ENCODE measurements around the gene AGRP. TPM values are rescaled to one million over a fixed set of nuclear protein-coding genes. Genes with fewer than 3 reads are reported as not detected.

The AGRP gene
- total RNA-seq, 1 donor from 2014 or later, result not detected

DNA sequence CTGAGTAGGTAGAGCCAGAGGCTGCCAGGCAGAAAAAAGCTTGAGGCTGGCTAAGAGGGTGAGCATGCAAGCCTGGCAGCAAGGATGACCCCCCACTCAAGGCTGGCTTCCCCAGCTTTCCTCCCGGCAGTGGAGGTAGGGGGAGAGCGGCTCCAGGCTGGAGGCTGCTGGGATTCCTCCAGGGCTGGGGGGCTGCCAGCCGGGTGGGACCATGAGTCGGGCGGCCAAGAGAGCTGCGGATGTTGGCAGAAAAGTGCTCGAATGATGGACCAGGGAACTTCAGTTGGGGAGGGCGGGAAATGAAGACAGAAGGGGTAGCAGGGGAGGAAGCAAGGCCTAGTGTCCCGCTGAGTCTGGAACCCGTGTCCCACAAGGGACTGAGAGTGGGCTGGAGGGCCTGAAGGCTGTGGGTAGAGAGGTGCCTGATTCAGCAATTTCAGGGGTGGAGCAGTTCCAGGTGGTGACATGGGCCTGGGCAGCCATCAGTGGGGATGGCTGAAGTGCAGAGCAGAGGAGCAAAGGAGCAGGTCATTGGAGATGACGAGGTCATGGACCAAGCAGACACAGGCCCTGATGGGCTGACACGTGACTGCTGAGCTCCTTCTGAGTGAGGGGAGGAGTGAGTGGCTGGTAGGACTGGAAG lies 32.2 kb downstream of the AGRP start:
- DNase-seq (ENCODE audit: extremely low spot score, unreplicated experiment), result no peak
- Mint-ChIP-seq H3K4me3 (no peak overlapping the region), H3K9me3 (no peaks in the 10 kb centered on the region), H3K4me1 (ENCODE audit: unreplicated experiment) (peaks cover 11% of the 10 kb centered on the region), H3K36me3 (peaks cover 5% of the 10 kb centered on the region), H3K27ac (peak overlapping the region; percentile 45), H3K27me3 (no peaks in the 10 kb centered on the region)
- TF ChIP-seq, protein P1, sequence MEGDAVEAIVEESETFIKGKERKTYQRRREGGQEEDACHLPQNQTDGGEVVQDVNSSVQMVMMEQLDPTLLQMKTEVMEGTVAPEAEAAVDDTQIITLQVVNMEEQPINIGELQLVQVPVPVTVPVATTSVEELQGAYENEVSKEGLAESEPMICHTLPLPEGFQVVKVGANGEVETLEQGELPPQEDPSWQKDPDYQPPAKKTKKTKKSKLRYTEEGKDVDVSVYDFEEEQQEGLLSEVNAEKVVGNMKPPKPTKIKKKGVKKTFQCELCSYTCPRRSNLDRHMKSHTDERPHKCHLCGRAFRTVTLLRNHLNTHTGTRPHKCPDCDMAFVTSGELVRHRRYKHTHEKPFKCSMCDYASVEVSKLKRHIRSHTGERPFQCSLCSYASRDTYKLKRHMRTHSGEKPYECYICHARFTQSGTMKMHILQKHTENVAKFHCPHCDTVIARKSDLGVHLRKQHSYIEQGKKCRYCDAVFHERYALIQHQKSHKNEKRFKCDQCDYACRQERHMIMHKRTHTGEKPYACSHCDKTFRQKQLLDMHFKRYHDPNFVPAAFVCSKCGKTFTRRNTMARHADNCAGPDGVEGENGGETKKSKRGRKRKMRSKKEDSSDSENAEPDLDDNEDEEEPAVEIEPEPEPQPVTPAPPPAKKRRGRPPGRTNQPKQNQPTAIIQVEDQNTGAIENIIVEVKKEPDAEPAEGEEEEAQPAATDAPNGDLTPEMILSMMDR (conservative IDR thresholded peaks at IDR 0.05), result no peak

DNA sequence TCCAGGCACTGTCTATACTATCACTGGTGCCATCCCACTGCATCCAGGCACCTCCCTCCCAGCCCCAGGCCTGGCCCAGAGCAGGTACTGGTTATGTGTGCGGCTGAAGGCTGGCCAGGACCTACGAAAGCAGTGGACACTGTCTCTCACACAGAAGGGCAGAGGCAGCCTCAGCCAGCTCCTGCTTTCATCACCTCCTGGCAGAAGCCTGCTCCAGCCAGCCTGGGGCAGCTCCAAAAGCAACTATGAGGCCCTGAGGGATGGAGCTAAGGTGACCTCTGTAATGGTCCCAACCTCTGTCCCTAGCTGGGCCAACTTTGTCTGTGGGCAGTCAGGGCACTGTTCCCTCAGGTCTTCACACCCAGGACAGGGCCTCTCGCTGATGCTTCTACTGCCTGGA lies 33.6 kb downstream of the AGRP start:
- peaks cover 11% of the 10 kb centered on the region for H3K4me1 Mint-ChIP-seq (ENCODE audit: unreplicated experiment)
- H3K27me3 Mint-ChIP-seq, result no peaks in the 10 kb centered on the region
- DNase-seq (ENCODE audit: extremely low spot score, unreplicated experiment), result no peak
- TF ChIP-seq, protein P1 (conservative IDR thresholded peaks at IDR 0.05), result no peak
- peaks cover 5% of the 10 kb centered on the region for H3K36me3 Mint-ChIP-seq
- peak overlapping the region; percentile 10 for H3K27ac Mint-ChIP-seq
- H3K4me3 Mint-ChIP-seq, result no peak overlapping the region
- H3K9me3 Mint-ChIP-seq, result no peaks in the 10 kb centered on the region

DNA sequence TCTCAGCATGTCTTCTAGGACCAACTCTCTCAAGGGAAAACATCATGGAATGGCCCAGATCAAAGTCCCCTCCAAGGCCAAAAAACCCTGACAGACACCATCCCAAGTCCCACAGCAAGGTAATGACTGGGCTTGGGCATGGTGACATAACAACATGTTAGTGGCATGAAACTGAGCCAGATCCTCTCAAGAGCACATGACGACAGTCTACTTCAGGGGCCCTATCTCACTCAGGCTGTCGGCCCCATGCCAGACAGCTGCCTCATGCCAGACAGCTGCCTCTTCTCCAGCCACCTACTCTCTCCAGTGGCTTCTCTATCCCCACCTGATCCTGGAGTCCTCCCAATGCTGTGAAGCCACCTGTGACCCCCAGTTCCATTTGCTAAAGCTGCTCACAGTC lies 34.0 kb downstream of the AGRP start:
- TF ChIP-seq, protein P1 (conservative IDR thresholded peaks at IDR 0.05), result no peak
- Mint-ChIP-seq H3K27ac (peak overlapping the region; percentile 10), H3K27me3 (no peaks in the 10 kb centered on the region), H3K9me3 (no peaks in the 10 kb centered on the region), H3K36me3 (peaks cover 5% of the 10 kb centered on the region), H3K4me1 (ENCODE audit: unreplicated experiment) (peaks cover 11% of the 10 kb centered on the region), H3K4me3 (no peak overlapping the region)
- no peak for DNase-seq (ENCODE audit: extremely low spot score, unreplicated experiment)

DNA sequence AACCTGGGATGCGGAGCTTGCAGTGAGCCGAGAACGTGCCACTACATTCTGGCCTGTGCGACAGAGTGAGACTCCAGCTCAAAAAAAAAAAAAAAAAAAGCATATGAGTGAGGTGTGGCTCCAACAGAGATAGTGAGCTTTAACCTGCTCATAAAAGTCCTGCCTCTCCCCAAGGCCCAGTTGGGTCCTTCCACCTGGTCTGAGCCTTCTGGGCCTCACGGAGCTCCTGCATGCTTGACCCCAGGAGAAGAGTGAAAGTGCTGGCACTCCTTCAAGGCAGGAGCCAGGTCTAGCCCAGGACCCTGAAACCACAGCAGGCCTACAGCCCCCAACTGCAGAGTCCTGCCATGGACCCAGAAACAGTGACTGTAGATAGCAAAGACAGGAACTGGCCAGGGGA lies 34.8 kb downstream of the AGRP start:
- TF ChIP-seq, protein P1 (conservative IDR thresholded peaks at IDR 0.05), result no peak
- H3K27ac Mint-ChIP-seq, result no peak overlapping the region
- no peak overlapping the region for H3K4me3 Mint-ChIP-seq
- DNase-seq (ENCODE audit: extremely low spot score, unreplicated experiment), result no peak
- no peaks in the 10 kb centered on the region for H3K9me3 Mint-ChIP-seq
- H3K27me3 Mint-ChIP-seq, result no peaks in the 10 kb centered on the region
- peaks cover 5% of the 10 kb centered on the region for H3K36me3 Mint-ChIP-seq
- H3K4me1 Mint-ChIP-seq (ENCODE audit: unreplicated experiment), result peaks cover 7% of the 10 kb centered on the region

DNA sequence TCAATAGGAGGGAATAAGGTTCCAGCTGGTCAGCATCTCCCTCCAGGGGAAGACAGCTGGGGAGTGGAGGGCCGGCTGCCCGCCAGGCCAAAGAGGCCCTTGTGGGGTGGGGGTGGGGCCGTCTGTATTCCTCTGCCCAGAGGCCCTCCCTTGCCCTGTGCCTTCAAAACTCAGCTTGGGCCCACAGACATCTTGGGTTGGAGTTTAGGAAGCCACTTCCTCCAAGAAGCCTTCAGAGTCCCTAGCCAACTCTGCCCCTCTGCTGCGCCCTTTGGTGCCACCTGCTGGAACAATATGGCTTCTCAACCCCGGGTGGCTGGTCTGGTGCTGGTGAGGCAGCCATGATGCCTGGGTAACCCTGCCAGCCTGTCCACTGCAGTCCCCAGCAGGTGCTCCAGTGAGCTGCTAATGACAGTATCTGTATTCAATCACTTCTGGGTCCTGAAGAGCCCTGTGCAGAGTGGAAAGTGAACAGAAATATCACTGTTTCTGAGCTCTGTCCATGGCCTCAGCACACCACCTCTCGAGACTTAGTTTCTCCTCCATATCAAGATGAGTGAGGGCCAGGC lies 35.8 kb downstream of the AGRP start:
- no peak overlapping the region for H3K27ac Mint-ChIP-seq
- H3K36me3 Mint-ChIP-seq, result peaks cover 5% of the 10 kb centered on the region
- no peak for DNase-seq (ENCODE audit: extremely low spot score, unreplicated experiment)
- H3K4me3 Mint-ChIP-seq, result no peak overlapping the region
- peaks cover 7% of the 10 kb centered on the region for H3K4me1 Mint-ChIP-seq (ENCODE audit: unreplicated experiment)
- H3K27me3 Mint-ChIP-seq, result no peaks in the 10 kb centered on the region
- no peaks in the 10 kb centered on the region for H3K9me3 Mint-ChIP-seq
- TF ChIP-seq, protein P1 (conservative IDR thresholded peaks at IDR 0.05), result peak; percentile 55

All from type B pancreatic cell (in vitro differentiated cells).